Omental fat pad (tissue), 4 donors: ENCODE data around the gene LRRC41. TPM values are rescaled to one million over a fixed set of nuclear protein-coding genes. Genes with fewer than 3 reads are reported as not detected.
A peak's percentile ranks its signal among the peaks of the same experiment; 100 is the strongest.

Experiments used
- ATAC-seq: fragments of 150-250 bp; one replicate; pipeline ENCODE4 v1.9.1; 2016; ENCODE audit warnings: mild to moderate bottlenecking, moderate library complexity; ENCODE audit not compliant: low FRiP score
- DNase-seq: peaks from one replicate; pipeline ENCODE4 v3.0.0-alpha.2; 2019; ENCODE audit warnings: low spot score
- CTCF ChIP-seq, 3 donors: fragments of 450-650 bp; IDR thresholded peaks; one replicate each; pipeline ENCODE4 v1.5.1; 2016 to 2017; ENCODE audit warnings: antibody characterized with exemption in 3 of 3, mild to moderate bottlenecking in 3 of 3, moderate library complexity in 2 of 3
- total RNA-seq, 4 donors: library from RNA; depleted of rRNA; stranded (reverse); fragments of >200 nt; gene quantifications; one replicate each; pipeline ENCODE4 v1.1.0, GENCODE V29; 2016

LRRC41 gene
- 100 to 1,000 TPM in 1 of 4 donors, 10 to 100 TPM in 3; 65.3 to 108 (median 73.2) TPM for total RNA-seq

- TF ChIP-seq CTCF (IDR thresholded peaks at IDR 0.05): no peak
- ATAC-seq (peak; percentile 91), DNase-seq (peak; percentile 75)
These were observed at the start of gene LRRC41, which contains the start of gene UQCRH for GRCh38 chr1:46303038-46303871. Gene LRRC41 (minus strand): TSS chr1:46303616. CDS start chr1:46303322, 294 bp downstream. Gene UQCRH (plus strand): TSS chr1:46303698. CDS start chr1:46303767, 69 bp downstream.

GRCh38 chr1:46352363-46352762 lies 48.9 kb upstream of the LRRC41 start:
- no peak for ATAC-seq
- DNase-seq: no peak
- no peak for TF ChIP-seq CTCF (IDR thresholded peaks at IDR 0.05)

- ATAC-seq: no peak
- no peak for TF ChIP-seq CTCF (IDR thresholded peaks at IDR 0.05)
- no peak for DNase-seq
These were observed 41.9 kb upstream of the LRRC41 start for GRCh38 chr1:46345281-46345680.

GRCh38 chr1:46344481-46344880 lies 41.1 kb upstream of the LRRC41 start:
- TF ChIP-seq CTCF (IDR thresholded peaks at IDR 0.05): no peak
- no peak for DNase-seq
- no peak for ATAC-seq

- TF ChIP-seq CTCF (IDR thresholded peaks at IDR 0.05): no peak
- no peak for ATAC-seq
- no peak for DNase-seq
These were observed 40.3 kb upstream of the LRRC41 start for GRCh38 chr1:46343705-46344104.

- DNase-seq: no peak
- TF ChIP-seq CTCF (IDR thresholded peaks at IDR 0.05): no peak
- ATAC-seq: no peak
These were observed 39.9 kb upstream of the LRRC41 start for GRCh38 chr1:46343351-46343695.
